ENCODE results near the gene MTHFD1L.

- TF ChIP-seq RARB (CRISPR knock-in tag; IDR thresholded peaks at IDR 0.05) = no peak
- no peak for TF ChIP-seq CREB5 (CRISPR knock-in tag; IDR thresholded peaks at IDR 0.05; ENCODE audit: low read depth)
- no peak for TF ChIP-seq SNAI2 (CRISPR knock-in tag; IDR thresholded peaks at IDR 0.05)
These were observed 38.7 kb upstream of the MTHFD1L start for GRCh38 chr6:150826788-150827187.

Data from SK-N-SH treated with all-trans-retinoic acid at 6 μM for 48 hours (cell line).